Body of pancreas (tissue), 4 donors: ENCODE measurements around the gene DNAH3. TPM values are rescaled to one million over a fixed set of nuclear protein-coding genes. Genes with fewer than 3 reads are reported as not detected.
A peak's percentile ranks its signal among the peaks of the same experiment; 100 is the strongest.

Experiments used
- ATAC-seq: fragments of 150-250 bp; one replicate; pipeline ENCODE4 v1.9.1; 2016
- DNase-seq, 4 donors: peaks; one replicate each; pipeline ENCODE4 v3.0.0-alpha.2; 2019
- H3K27ac ChIP-seq, 4 donors: fragments of 200-600 bp; sonication (generic); 1 replicate in 3 of 4; 2 replicates in 1 of 4; pipeline versions ENCODE4 v1.5.1 to v1.6.1; 2016 to 2019; ENCODE audit warnings: mild to moderate bottlenecking in 1 of 4, mixed read lengths in 1 of 4, moderate library complexity in 1 of 4
- H3K27me3 ChIP-seq, 2 donors: fragments of 200-600 bp; sonication (generic); one replicate each; pipeline ENCODE4 v1.6.0; 2016; ENCODE audit warnings: mild to moderate bottlenecking in 1 of 2
- H3K36me3 ChIP-seq, 2 donors: fragments of 200-600 bp; sonication (generic); replicated peaks in 1 of 2; 2 replicates each; pipeline ENCODE4 v1.5.1; 2016; ENCODE audit warnings: low read depth in 2 of 2; ENCODE audit not compliant: insufficient read depth in 1 of 2
- H3K4me1 ChIP-seq: fragments of 200-600 bp; sonication (generic); one replicate; pipeline ENCODE4 v1.6.0; 2016
- H3K4me3 ChIP-seq, 2 donors: fragments of 200-600 bp; sonication (generic); 1 replicate in 1 of 2; 2 replicates in 1 of 2; pipeline ENCODE4 v1.5.1; 2016 to 2019
- H3K9me3 ChIP-seq, 3 donors: fragments of 200-600 bp; sonication (generic); 1 replicate in 2 of 3; 2 replicates in 1 of 3; pipeline ENCODE4 v1.5.1; 2016
- POLR2A ChIP-seq, 3 donors: fragments of 450-650 bp; IDR thresholded peaks; one replicate each; pipeline ENCODE4 v1.6.1; 2016; ENCODE audit warnings: antibody characterized with exemption in 3 of 3, mild to moderate bottlenecking in 2 of 3
- WGBS, 2 donors: methylation state at CpG; one replicate each; pipeline ENCODE4 v1.1.5; 2017; 5-methylcytosine and 5-hydroxymethylcytosine counted together
- intact Hi-C: fragments of 100-400 bp; cut with DNase I; formaldehyde crosslinking; loops from one replicate; pipeline ENCODE4 v1.15.1; 2023
- total RNA-seq, 2 donors: library from RNA; depleted of rRNA; stranded (reverse); fragments of >200 nt; gene quantifications; one replicate each; pipeline ENCODE4 v1.1.0, GENCODE V29; 2016
- TF ChIP-seq, protein P1 (sequence below), 7 experiments: fragments of 450-650 bp in 4 of 7; fragments of 200-600 bp in 3 of 7; sonication (generic) in 3 of 7; IDR thresholded peaks; one replicate each; pipeline ENCODE4 v1.5.1; 2016 to 2019; ENCODE audit warnings: antibody characterized with exemption in 7 of 7

DNAH3 gene
- total RNA-seq, 2 donors from 2014 or later: not detected

GRCh38 chr16:21083729-21084268 is 66.8 kb downstream of the DNAH3 start:
- Histone ChIP-seq H3K27me3 (no peaks in the 10 kb centered on the region), H3K36me3 (no peaks in the 10 kb centered on the region), H3K4me1 (no peaks in the 10 kb centered on the region), H3K9me3 (no peaks in the 10 kb centered on the region), H3K27ac (no peak overlapping the region), H3K4me3 (no peak overlapping the region)
- peak; percentile 62 to 69 (median 66) for DNase-seq
- ATAC-seq: peak; percentile 74
- TF ChIP-seq POLR2A (IDR thresholded peaks at IDR 0.05): no peak
- TF ChIP-seq, protein P1, sequence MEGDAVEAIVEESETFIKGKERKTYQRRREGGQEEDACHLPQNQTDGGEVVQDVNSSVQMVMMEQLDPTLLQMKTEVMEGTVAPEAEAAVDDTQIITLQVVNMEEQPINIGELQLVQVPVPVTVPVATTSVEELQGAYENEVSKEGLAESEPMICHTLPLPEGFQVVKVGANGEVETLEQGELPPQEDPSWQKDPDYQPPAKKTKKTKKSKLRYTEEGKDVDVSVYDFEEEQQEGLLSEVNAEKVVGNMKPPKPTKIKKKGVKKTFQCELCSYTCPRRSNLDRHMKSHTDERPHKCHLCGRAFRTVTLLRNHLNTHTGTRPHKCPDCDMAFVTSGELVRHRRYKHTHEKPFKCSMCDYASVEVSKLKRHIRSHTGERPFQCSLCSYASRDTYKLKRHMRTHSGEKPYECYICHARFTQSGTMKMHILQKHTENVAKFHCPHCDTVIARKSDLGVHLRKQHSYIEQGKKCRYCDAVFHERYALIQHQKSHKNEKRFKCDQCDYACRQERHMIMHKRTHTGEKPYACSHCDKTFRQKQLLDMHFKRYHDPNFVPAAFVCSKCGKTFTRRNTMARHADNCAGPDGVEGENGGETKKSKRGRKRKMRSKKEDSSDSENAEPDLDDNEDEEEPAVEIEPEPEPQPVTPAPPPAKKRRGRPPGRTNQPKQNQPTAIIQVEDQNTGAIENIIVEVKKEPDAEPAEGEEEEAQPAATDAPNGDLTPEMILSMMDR (IDR thresholded peaks at IDR 0.05): peak; percentile 34 to 81 (median 71)
- WGBS, 2 donors: 13 to 29% methylated on average over 5 to 6 of the region's 6 CpGs
- intact Hi-C loops: no loop called here

DNA sequence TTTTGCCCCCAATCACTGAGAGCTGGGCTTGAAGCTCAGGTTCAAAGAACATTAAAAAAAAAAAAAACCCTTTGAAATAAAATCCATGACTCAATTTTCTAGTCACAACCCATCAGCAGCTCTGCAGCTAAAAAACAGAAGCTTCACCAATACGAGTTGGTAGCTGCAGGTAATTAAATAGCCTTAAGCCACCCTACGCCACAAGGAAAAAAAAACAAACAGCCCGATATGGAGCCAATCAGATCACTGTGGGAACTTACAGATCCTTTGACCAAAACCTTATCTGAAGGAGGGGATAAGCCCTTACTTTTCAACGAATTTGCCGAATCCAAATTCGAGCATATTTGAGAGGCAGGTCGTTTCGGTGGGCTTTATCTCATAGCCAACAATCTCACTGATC is 69.3 kb downstream of the DNAH3 start:
- H3K4me3 ChIP-seq: no peak overlapping the region
- no peaks in the 10 kb centered on the region for H3K27me3 ChIP-seq
- DNase-seq (no peak), ATAC-seq (no peak)
- H3K27ac ChIP-seq: no peak overlapping the region
- H3K9me3 ChIP-seq: no peaks in the 10 kb centered on the region
- H3K4me1 ChIP-seq: no peaks in the 10 kb centered on the region
- TF ChIP-seq, protein P1 (IDR thresholded peaks at IDR 0.05): no peak
- TF ChIP-seq POLR2A (IDR thresholded peaks at IDR 0.05): no peak
- WGBS, 2 donors: 24 to 28% methylated on average over 8 of the region's 8 CpGs
- intact Hi-C loops: no loop called here
- no peaks in the 10 kb centered on the region for H3K36me3 ChIP-seq

DNA sequence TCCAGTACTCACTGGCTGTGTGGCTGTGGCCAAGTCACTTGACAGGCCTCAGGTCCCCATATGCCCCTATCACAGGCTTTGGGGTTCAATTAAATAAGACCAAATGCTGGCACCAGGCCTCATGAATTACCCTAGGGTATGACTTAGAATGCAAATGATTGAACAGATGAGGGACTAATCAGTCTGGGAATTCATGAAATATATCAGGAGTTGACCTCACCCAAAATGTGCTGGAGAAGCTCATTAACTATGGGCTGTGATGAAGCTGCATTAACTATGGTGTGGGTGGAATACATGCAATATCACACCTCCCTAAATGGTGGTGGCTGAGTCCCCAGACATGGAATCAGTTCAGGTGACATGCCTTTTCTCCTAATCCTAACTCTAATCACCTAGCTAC is 72.1 kb downstream of the DNAH3 start:
- ATAC-seq (no peak), DNase-seq (no peak)
- Histone ChIP-seq H3K9me3 (no peaks in the 10 kb centered on the region), H3K4me3 (no peak overlapping the region), H3K27ac (no peak overlapping the region), H3K36me3 (no peaks in the 10 kb centered on the region), H3K4me1 (no peaks in the 10 kb centered on the region), H3K27me3 (no peaks in the 10 kb centered on the region)
- intact Hi-C loops: no loop called here
- TF ChIP-seq, protein P1 (IDR thresholded peaks at IDR 0.05): no peak
- no peak for TF ChIP-seq POLR2A (IDR thresholded peaks at IDR 0.05)

DNA sequence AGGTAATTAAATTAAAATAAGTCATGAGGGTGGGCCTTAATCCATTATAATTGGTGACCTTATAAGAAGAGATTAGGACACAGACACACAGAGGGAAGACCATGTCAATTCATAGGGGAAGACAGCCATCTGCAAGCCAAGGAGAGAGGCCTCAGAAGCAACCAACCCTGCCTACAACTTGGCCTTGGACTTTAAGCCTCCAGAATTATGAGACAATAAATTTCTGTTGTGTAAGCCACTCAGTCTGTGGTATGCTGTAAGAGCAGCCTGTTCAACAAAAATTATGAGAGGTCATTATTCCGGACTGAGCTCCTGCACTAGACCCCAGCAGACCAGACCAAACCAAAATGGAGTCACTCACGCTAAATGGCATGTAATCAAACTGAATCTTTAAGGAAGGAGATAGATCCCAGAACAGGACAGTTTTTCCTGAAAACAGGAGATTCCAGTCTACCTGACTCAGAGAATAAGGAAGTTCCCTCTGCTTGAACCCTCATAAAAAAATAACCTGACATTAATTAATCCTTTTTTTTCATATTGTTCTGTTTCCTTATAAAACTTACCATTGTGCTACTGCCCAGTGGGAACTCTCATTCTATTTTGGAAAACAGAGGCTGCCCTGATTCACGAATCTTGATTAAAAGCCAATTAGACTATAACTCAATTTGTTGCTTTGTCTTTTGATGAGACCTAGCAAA is 74.3 kb downstream of the DNAH3 start:
- Histone ChIP-seq H3K4me1 (no peaks in the 10 kb centered on the region), H3K27ac (no peak overlapping the region), H3K27me3 (no peaks in the 10 kb centered on the region), H3K4me3 (no peak overlapping the region), H3K36me3 (no peaks in the 10 kb centered on the region), H3K9me3 (no peaks in the 10 kb centered on the region)
- intact Hi-C loops: no loop called here
- DNase-seq (no peak), ATAC-seq (no peak)
- WGBS, 2 donors: 41 to 65% methylated on average over 3 of the region's 3 CpGs
- TF ChIP-seq POLR2A (IDR thresholded peaks at IDR 0.05): no peak

GRCh38 chr16:21075252-21075651 is 75.4 kb downstream of the DNAH3 start:
- intact Hi-C loops: no loop called here
- TF ChIP-seq POLR2A (IDR thresholded peaks at IDR 0.05): no peak
- TF ChIP-seq, protein P1 (IDR thresholded peaks at IDR 0.05): no peak
- no peak for ATAC-seq
- no peak for DNase-seq
- WGBS, 2 donors: 71 to 81% methylated on average over 7 of the region's 7 CpGs
- Histone ChIP-seq H3K4me1 (no peaks in the 10 kb centered on the region), H3K36me3 (no peaks in the 10 kb centered on the region), H3K27me3 (no peaks in the 10 kb centered on the region), H3K9me3 (no peaks in the 10 kb centered on the region), H3K27ac (no peak overlapping the region), H3K4me3 (no peak overlapping the region)
